IPS DF 4.7 (cell line): ENCODE results near the gene SAC3D1.
"Not testable (repeated sequence)": the region's sequence is repeated elsewhere in the genome, so short reads cannot be mapped to it uniquely, and the experiment has no call there.

Experiments
- DNase-seq: peaks from one replicate; pipeline ENCODE4 v3.0.0-alpha.2; 2013; ENCODE audit warnings: low spot score; ENCODE audit errors: extremely low read depth

The SAC3D1 gene

DNA sequence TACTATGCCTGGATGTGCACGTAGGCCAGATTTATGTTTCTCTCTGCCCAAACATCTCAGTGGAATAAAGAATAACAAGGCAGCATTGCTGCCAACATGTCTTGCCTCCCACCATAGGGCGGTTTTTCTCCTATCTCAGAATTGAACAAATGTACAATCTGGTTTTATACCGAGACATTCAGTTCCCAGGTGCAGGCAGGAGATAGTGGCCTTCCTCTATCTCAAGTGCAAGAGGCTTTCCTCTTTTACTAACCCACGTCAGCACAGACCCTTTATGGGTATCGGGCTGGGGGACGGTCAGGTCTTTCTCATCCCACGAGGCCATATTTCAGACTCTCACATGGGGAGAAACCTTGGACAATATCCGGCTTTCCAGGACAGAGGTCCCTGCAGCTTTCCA is 17.5 kb upstream of the SAC3D1 start:
- DNase-seq = not testable (repeated sequence)

GRCh38 chr11:65026810-65027209 is 14.2 kb upstream of the SAC3D1 start:
- DNase-seq = no peak

- DNase-seq = peak; percentile 80
Measured at GRCh38 chr11:65027213-65028067, 13.6 kb upstream of the SAC3D1 start, which contains the start of gene SNX15. Gene SNX15, plus strand, starts transcription at chr11:65027439. Its CDS starts 99 bp downstream, at chr11:65027538.

- no peak for DNase-seq
Measured at GRCh38 chr11:65032216-65032615, 8.8 kb upstream of the SAC3D1 start.

- no peak for DNase-seq
Measured at GRCh38 chr11:65034423-65034822, 6.6 kb upstream of the SAC3D1 start.

DNA sequence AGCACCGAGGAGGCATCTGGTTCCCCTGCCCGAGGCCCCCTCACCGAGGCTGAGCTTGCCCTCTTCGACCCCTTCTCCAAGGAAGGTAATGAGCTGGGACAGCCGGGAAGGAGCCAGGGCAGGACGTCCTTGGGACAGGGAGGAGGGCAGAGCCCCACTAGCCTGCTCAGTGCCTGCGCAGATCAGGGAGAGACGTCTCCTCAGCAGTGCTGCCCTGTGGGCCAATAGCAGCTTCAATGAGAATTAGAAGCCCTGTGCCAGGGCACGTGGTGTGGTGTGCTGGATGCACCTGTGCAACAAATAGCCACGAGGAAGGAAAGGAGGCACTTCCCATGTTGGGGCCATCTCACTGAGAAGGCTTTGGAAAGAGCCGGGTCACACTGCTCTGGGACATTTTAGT is 5.4 kb upstream of the SAC3D1 start:
- no peak for DNase-seq

DNA sequence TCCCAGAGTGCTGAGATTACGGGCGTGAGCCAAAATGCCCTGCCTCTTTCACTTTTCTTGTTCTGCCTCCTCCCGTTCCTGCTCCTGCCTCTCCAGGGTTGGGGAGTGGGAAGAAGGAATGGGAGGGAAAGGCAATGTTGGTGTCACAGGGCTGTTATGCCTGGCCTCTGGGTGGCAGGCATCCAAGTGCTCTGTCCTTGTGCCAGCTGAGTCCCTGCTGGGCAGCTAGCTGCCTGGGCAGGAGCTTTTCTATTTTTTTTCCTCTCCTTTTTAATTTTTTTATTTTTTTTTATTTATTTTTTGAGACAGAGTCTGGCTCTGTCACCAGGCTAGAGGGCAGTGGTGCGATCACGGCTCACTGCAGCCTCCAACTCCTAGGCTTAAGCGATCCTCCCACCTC is 4.1 kb upstream of the SAC3D1 start:
- no peak for DNase-seq

DNA sequence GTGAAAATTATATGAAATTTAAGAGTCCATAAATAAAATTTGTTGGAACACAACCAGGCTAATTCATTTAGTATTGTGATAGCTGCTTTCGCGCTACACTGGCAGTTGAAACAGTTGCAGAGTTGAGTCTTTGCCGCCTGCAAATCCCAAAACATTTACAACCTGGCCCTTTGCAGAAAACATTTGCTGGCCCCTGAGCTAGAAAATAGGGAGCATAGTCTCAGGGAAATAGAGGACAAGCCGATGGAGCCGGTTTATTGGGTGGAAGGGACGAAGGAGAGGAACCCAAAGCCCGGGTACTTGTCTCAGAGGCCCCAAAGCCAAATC is 527 bp upstream of the SAC3D1 start:
- no peak for DNase-seq

- no peak for DNase-seq
Measured at GRCh38 chr11:65042891-65043290, 1.9 kb downstream of the SAC3D1 start.

GRCh38 chr11:65043881-65044501 is 3.0 kb downstream of the SAC3D1 start:
- DNase-seq = no peak

DNA sequence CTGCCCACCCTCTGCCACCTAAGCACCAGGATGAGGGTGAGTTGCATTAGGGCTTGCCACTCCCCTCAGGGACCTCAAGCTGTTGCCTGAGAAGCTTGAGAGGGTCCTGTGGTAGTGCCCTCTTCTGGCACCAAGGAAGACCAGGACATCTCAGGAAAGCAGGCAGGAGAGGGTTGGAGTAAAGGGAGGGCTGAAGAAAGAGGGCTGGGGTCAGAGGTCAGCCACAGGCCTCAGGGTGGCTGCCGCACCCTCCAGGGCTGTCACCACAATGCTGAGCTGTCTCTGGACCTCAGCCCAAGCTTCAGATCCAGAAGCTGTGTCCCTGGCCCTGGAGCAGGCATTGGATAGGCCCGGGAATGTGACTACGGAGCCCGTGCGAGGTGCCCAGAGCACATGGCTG is 4.1 kb downstream of the SAC3D1 start:
- no peak for DNase-seq

GRCh38 chr11:65045728-65046127 is 4.7 kb downstream of the SAC3D1 start:
- no peak for DNase-seq

- no peak for DNase-seq
Measured at GRCh38 chr11:65047581-65048422, 6.8 kb downstream of the SAC3D1 start.

- DNase-seq = no peak
Measured at GRCh38 chr11:65051398-65051858, 10.4 kb downstream of the SAC3D1 start.

GRCh38 chr11:65053827-65054508 is 13.0 kb downstream of the SAC3D1 start:
- no peak for DNase-seq

DNA sequence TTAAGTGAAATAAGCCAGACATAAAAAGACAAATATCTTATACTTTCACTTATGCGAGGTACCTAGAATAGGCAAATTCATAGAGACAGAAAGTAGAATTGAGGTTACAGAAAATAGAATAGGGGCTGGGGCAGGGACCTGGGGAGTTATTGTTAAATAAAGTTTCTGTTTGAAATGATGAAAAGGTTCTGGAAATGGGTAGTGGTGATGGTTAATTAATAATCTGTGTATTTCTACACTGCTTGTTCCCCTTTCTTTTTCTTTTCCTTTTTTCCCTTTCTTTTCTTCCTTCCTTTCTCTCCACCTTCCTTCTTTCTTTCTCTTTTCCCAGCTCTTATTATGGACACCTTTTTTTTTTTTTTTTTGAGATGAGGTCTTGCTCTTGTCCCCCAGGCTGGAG is 14.5 kb downstream of the SAC3D1 start:
- DNase-seq = no peak

DNA sequence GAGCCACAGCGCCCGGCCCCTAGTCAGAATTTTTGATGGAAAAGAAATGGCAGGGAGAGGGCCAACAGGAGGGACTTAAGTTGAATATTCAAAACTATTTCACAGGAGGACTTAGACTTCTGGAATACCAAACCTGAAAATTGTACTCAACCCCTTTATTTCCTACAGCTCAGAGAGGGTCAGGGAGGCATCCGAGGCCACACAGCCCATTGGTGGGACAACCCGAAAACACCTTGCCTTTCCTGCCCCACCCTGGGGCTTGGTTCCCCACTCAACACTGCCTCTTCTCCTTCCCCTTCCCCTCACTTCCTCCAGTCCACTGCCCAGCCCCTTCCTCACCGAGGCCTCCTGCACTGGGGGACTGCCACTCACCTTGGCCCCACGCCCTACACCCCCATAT is 16.0 kb downstream of the SAC3D1 start:
- no peak for DNase-seq

- no peak for DNase-seq
Measured at GRCh38 chr11:65057526-65057925, 16.5 kb downstream of the SAC3D1 start.

DNA sequence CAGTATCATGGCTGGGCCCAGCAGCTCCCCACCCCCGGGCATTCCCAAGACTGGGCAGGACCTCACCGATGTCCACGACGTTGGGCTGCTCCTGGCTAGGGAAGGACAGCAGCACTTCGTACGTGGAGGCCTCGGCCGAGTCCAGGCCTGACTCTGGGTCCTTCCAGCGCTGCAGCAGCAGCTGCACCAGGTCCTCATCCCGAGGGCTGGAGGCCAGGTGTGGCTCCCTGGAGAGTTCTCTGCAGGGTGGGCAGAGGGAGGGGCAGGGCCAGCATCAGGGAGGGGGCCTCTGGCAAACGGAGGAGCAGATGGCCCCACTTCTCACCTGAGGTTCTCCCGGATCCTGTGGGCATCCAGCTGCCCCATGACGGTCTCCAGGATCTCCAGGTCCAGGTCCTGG is 17.0 kb downstream of the SAC3D1 start:
- no peak for DNase-seq

DNA sequence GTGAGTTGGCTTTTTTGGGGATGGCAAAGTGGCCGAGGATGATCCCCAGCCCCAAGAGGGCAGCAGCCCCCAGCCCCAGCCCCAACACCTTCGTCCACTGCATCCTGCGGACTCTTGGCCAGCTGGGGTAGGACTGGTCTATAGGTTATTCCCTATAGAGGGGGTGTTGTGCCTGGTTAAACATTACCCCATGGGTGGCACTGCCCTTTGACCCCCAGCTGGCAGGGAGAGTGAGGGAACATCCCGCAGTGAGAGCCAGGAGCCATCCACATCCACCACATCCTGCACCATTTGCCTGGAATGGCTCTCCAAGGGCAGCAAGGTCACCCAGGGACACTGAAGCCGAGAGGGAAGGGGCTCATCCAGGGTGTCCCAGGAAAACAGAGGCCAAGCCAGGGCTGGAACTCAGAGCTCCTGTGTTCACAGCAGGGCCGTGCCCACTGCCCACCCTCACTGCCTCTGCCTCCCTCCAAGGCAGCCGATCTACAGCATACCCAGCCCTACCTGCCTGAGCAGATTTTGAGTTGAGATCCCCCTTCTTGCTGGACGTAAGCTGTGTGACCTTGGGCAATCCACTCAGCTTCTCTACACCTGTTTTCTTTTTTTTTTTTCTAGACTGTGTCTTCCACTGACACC is 17.5 kb downstream of the SAC3D1 start, which contains the start of gene NAALADL1:
TSS of gene NAALADL1 (minus strand) at position 135 of the 636 bp plus-strand sequence. CDS start at position 103, 32 bp downstream.
- no peak for DNase-seq

DNA sequence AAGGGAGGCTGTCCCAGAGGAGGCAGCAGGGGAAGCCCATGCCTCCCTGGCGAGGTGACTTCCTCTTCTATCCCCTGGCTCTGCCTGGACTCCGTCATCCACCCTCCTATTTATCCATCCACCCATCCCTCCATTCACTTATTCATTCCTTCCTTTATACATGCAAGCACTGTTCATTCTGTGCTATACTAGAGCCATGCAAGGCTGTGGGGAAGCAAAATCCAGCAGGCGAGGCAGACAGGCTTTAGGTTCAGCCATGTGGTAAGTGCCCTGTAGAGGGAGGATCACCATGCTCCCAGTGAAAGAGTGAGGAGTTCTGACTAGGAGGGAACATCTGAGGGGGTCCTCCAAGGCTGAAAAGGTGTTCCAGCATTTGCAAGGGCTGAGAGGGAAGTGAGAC is 18.5 kb downstream of the SAC3D1 start:
- no peak for DNase-seq
